ENCODE measurements around the gene TECTB.

TECTB gene

GRCh38 chr10:112335868-112336265, 52.7 kb downstream of the TECTB start:
- no peak for DNase-seq (ENCODE audit: low read depth)
- H3K4me1 ChIP-seq (ENCODE audit: control insufficient read depth, insufficient read depth, low read length) = peaks cover 8% of the 10 kb centered on the region
- no peaks in the 10 kb centered on the region for H3K9me3 ChIP-seq (ENCODE audit: control insufficient read depth, low read length)
- H3K27me3 ChIP-seq (replicated peaks; ENCODE audit: control insufficient read depth, insufficient read depth, low read length) = no peaks in the 10 kb centered on the region
- no peaks in the 10 kb centered on the region for H3K36me3 ChIP-seq (ENCODE audit: control insufficient read depth, insufficient read depth, low read length, severe bottlenecking)
- no peak overlapping the region for H3K4me3 ChIP-seq (ENCODE audit: low read length)
- H3K9ac ChIP-seq (ENCODE audit: low read length) = no peak overlapping the region

DNA sequence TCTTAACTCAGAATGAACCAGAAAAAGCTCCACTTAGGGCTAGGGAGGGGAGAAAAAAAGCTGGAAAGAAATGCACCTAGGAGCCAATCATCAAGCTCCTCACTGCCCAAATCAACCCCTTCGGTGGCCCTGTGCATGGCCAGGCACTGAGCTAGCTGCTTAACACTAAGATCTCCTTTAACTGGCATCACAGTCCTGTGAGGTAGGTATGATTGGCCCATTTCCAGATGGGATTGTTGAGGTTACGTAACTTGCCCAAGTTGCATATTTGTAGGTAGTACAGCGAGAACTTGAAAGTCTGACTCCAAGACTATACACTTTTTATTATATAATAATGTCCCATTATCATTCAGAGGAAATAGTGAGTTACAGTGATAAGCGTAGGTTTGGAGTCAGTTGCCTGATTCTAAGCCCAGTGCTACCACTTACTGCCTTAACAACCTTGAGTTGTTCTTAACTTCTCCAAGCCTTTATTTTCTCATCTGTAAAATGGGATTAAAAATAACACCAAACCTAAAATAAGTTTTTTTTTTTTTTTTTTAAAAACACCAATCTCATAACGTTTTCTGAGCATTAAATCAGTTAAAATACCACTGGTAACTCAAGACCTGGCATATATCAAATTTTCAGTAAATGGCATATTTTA, 53.5 kb downstream of the TECTB start:
- peaks cover 8% of the 10 kb centered on the region for H3K4me1 ChIP-seq (ENCODE audit: control insufficient read depth, insufficient read depth, low read length)
- no peak for DNase-seq (ENCODE audit: low read depth)
- no peaks in the 10 kb centered on the region for H3K36me3 ChIP-seq (ENCODE audit: control insufficient read depth, insufficient read depth, low read length, severe bottlenecking)
- no peak overlapping the region for H3K4me3 ChIP-seq (ENCODE audit: low read length)
- H3K9ac ChIP-seq (ENCODE audit: low read length) = no peak overlapping the region
- no peaks in the 10 kb centered on the region for H3K27me3 ChIP-seq (replicated peaks; ENCODE audit: control insufficient read depth, insufficient read depth, low read length)
- H3K9me3 ChIP-seq (ENCODE audit: control insufficient read depth, low read length) = no peaks in the 10 kb centered on the region

DNA sequence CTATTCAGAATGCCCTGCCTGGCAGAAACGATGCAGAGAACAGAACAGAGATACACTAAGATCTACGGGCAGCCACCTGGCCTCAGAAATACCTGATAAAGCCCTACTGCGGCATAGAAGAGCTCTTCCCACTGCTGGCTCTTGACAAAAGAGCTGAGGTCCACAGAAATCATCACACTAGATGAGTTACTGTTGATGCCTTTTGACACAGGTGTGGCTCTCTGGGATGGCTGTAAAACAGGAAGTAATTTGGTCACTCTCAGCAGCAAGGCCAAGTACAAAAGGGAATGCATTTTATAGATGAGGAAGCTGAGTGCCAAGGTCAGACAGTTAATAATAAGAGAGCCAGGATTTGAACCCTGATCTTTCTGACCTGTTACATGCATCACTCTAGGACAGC, 55.8 kb downstream of the TECTB start:
- H3K27me3 ChIP-seq (replicated peaks; ENCODE audit: control insufficient read depth, insufficient read depth, low read length) = no peaks in the 10 kb centered on the region
- no peak for DNase-seq (ENCODE audit: low read depth)
- no peak overlapping the region for H3K9ac ChIP-seq (ENCODE audit: low read length)
- H3K4me3 ChIP-seq (ENCODE audit: low read length) = no peak overlapping the region
- H3K36me3 ChIP-seq (ENCODE audit: control insufficient read depth, insufficient read depth, low read length, severe bottlenecking) = no peaks in the 10 kb centered on the region
- no peaks in the 10 kb centered on the region for H3K9me3 ChIP-seq (ENCODE audit: control insufficient read depth, low read length)
- peaks cover 5% of the 10 kb centered on the region for H3K4me1 ChIP-seq (ENCODE audit: control insufficient read depth, insufficient read depth, low read length)

- Histone ChIP-seq H3K4me3 (ENCODE audit: low read length) (no peak overlapping the region), H3K27me3 (replicated peaks; ENCODE audit: control insufficient read depth, insufficient read depth, low read length) (no peaks in the 10 kb centered on the region), H3K9ac (ENCODE audit: low read length) (no peak overlapping the region), H3K36me3 (ENCODE audit: control insufficient read depth, insufficient read depth, low read length, severe bottlenecking) (no peaks in the 10 kb centered on the region), H3K9me3 (ENCODE audit: control insufficient read depth, low read length) (no peaks in the 10 kb centered on the region), H3K4me1 (ENCODE audit: control insufficient read depth, insufficient read depth, low read length) (no peaks in the 10 kb centered on the region)
- no peak for DNase-seq (ENCODE audit: low read depth)
These were observed 57.4 kb downstream of the TECTB start for GRCh38 chr10:112340601-112341000.

- Histone ChIP-seq H3K4me1 (ENCODE audit: control insufficient read depth, insufficient read depth, low read length) (no peaks in the 10 kb centered on the region), H3K4me3 (ENCODE audit: low read length) (no peak overlapping the region), H3K9me3 (ENCODE audit: control insufficient read depth, low read length) (no peaks in the 10 kb centered on the region), H3K27me3 (replicated peaks; ENCODE audit: control insufficient read depth, insufficient read depth, low read length) (peaks cover 5% of the 10 kb centered on the region), H3K36me3 (ENCODE audit: control insufficient read depth, insufficient read depth, low read length, severe bottlenecking) (no peaks in the 10 kb centered on the region), H3K9ac (ENCODE audit: low read length) (no peak overlapping the region)
- DNase-seq (ENCODE audit: low read depth) = no peak
These were observed 60.0 kb downstream of the TECTB start for GRCh38 chr10:112343056-112343806.

GRCh38 chr10:112344261-112344660, 61.1 kb downstream of the TECTB start:
- Histone ChIP-seq H3K4me3 (ENCODE audit: low read length) (no peak overlapping the region), H3K4me1 (ENCODE audit: control insufficient read depth, insufficient read depth, low read length) (no peaks in the 10 kb centered on the region), H3K9ac (ENCODE audit: low read length) (no peak overlapping the region)

DNA sequence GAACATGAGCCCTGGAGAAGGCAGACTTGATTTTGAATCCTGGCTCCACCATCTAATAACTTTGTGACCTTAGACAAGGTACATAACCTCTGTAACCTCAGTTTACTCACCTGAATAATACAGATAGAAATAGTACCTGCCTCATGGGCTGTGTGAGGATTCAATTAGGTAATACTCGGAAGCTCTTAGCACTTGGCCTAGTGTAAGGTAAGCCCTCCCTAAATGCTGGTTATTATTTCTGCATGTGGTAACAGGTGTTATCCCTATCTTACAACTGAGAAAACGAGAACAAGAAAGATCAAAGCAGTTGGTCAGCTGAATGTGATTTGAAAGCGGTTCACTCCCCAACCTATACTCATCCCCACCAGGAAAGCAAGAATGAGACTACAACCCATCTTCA, 62.0 kb downstream of the TECTB start:
- no peaks in the 10 kb centered on the region for H3K9me3 ChIP-seq (ENCODE audit: control insufficient read depth, low read length)
- H3K9ac ChIP-seq (ENCODE audit: low read length) = no peak overlapping the region
- H3K4me1 ChIP-seq (ENCODE audit: control insufficient read depth, insufficient read depth, low read length) = no peaks in the 10 kb centered on the region
- peaks cover 5% of the 10 kb centered on the region for H3K27me3 ChIP-seq (replicated peaks; ENCODE audit: control insufficient read depth, insufficient read depth, low read length)
- no peaks in the 10 kb centered on the region for H3K36me3 ChIP-seq (ENCODE audit: control insufficient read depth, insufficient read depth, low read length, severe bottlenecking)
- no peak overlapping the region for H3K4me3 ChIP-seq (ENCODE audit: low read length)
- no peak for DNase-seq (ENCODE audit: low read depth)

More at GRCh38 chr10:112344261-112344660, 61.1 kb downstream of the TECTB start:
- Histone ChIP-seq H3K36me3 (ENCODE audit: control insufficient read depth, insufficient read depth, low read length, severe bottlenecking) (no peaks in the 10 kb centered on the region), H3K27me3 (replicated peaks; ENCODE audit: control insufficient read depth, insufficient read depth, low read length) (peaks cover 5% of the 10 kb centered on the region), H3K9me3 (ENCODE audit: control insufficient read depth, low read length) (no peaks in the 10 kb centered on the region)
- DNase-seq (ENCODE audit: low read depth) = no peak

GRCh38 chr10:112345743-112346142, 62.5 kb downstream of the TECTB start:
- Histone ChIP-seq H3K36me3 (ENCODE audit: control insufficient read depth, insufficient read depth, low read length, severe bottlenecking) (no peaks in the 10 kb centered on the region), H3K4me1 (ENCODE audit: control insufficient read depth, insufficient read depth, low read length) (no peaks in the 10 kb centered on the region), H3K4me3 (ENCODE audit: low read length) (no peak overlapping the region), H3K9me3 (ENCODE audit: control insufficient read depth, low read length) (no peaks in the 10 kb centered on the region), H3K9ac (ENCODE audit: low read length) (no peak overlapping the region), H3K27me3 (replicated peaks; ENCODE audit: control insufficient read depth, insufficient read depth, low read length) (peaks cover 5% of the 10 kb centered on the region)
- no peak for DNase-seq (ENCODE audit: low read depth)

DNA sequence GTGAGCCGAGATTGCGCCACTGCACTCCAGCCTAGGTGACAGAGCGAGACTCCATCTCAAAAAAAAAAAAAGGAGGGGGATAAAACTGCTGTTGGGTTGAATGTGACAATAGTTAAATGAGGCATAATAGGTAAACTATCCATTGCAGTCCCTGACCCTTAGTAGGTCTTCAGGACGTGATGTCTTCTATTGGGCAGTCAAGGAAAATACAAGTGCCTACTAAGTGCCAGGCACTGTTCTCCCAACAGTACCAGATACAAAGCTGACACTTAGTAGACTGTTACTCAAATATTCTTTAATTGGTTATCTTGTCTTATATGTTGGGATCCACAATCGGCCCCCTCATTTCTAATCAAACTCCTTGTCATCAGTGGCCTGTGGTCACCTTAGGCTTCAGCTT, 63.6 kb downstream of the TECTB start:
- DNase-seq (ENCODE audit: low read depth) = no peak
- peaks cover 5% of the 10 kb centered on the region for H3K27me3 ChIP-seq (replicated peaks; ENCODE audit: control insufficient read depth, insufficient read depth, low read length)
- no peaks in the 10 kb centered on the region for H3K36me3 ChIP-seq (ENCODE audit: control insufficient read depth, insufficient read depth, low read length, severe bottlenecking)
- H3K9me3 ChIP-seq (ENCODE audit: control insufficient read depth, low read length) = no peaks in the 10 kb centered on the region
- no peak overlapping the region for H3K4me3 ChIP-seq (ENCODE audit: low read length)
- no peak overlapping the region for H3K9ac ChIP-seq (ENCODE audit: low read length)
- no peaks in the 10 kb centered on the region for H3K4me1 ChIP-seq (ENCODE audit: control insufficient read depth, insufficient read depth, low read length)

DNA sequence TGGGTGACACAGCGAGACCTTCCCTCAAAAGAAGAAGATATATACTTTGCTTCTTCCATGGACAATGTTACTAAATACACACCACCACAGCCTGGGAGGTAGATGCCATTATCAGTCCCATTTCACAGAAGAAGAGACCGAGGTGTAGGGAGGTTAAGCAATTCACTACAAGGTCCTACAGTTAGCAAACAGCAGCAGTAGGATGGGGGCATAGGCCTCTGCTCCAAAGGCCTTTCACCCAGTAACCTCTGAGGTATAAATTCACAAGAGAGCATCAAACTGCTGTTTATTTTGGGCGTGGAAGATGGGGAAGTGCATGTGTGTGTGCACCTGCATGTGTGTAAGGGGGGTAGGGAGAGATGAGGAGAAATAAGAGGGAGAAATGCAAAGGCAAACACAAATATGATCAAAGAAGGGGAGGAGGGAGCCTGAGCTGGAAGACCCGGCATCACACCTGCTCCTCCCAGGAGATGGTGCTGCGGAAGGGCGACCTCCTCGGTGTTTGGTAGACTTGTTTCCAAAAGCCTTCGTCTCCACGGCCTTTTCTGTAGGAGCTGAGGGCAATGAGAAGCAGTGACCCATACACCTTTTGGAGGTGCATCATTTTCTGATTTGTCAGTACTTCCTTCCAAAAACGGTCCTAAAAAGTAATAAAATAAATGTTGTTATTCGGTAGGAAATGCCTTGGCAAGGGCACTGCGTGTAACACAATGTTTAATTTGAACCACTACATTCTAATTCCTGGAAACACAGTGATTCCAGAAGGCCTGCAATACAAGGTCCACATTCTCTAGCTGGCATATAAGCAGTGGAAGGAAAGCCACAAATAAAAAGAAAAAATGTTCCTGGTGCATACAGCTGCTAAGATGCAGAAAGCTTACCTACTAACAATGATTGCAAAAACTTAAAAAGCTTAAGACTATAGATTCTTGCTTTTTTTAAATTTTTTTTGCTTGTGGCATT, 64.8 kb downstream of the TECTB start:
- H3K9me3 ChIP-seq (ENCODE audit: control insufficient read depth, low read length) = no peaks in the 10 kb centered on the region
- no peak overlapping the region for H3K9ac ChIP-seq (ENCODE audit: low read length)
- H3K4me3 ChIP-seq (ENCODE audit: low read length) = no peak overlapping the region
- H3K36me3 ChIP-seq (ENCODE audit: control insufficient read depth, insufficient read depth, low read length, severe bottlenecking) = no peaks in the 10 kb centered on the region
- H3K4me1 ChIP-seq (ENCODE audit: control insufficient read depth, insufficient read depth, low read length) = no peaks in the 10 kb centered on the region
- DNase-seq (ENCODE audit: low read depth) = no peak
- peaks cover 5% of the 10 kb centered on the region for H3K27me3 ChIP-seq (replicated peaks; ENCODE audit: control insufficient read depth, insufficient read depth, low read length)

GRCh38 chr10:112348759-112349158, 65.6 kb downstream of the TECTB start:
- H3K9me3 ChIP-seq (ENCODE audit: control insufficient read depth, low read length) = no peaks in the 10 kb centered on the region
- peaks cover 5% of the 10 kb centered on the region for H3K27me3 ChIP-seq (replicated peaks; ENCODE audit: control insufficient read depth, insufficient read depth, low read length)
- no peak overlapping the region for H3K4me3 ChIP-seq (ENCODE audit: low read length)
- H3K4me1 ChIP-seq (ENCODE audit: control insufficient read depth, insufficient read depth, low read length) = no peaks in the 10 kb centered on the region
- DNase-seq (ENCODE audit: low read depth) = no peak
- H3K36me3 ChIP-seq (ENCODE audit: control insufficient read depth, insufficient read depth, low read length, severe bottlenecking) = no peaks in the 10 kb centered on the region
- no peak overlapping the region for H3K9ac ChIP-seq (ENCODE audit: low read length)

All from adipocyte (in vitro differentiated cells).